NCI-H526 treated with DMSO at 0.1 percent for 48 hours (cell line): ENCODE data around the gene WDR5B.

Experiments used
- DNase-seq: peaks from one replicate; lab custom pipeline; 2025; lab: John Stamatoyannopoulos, UW

Gene WDR5B

DNA sequence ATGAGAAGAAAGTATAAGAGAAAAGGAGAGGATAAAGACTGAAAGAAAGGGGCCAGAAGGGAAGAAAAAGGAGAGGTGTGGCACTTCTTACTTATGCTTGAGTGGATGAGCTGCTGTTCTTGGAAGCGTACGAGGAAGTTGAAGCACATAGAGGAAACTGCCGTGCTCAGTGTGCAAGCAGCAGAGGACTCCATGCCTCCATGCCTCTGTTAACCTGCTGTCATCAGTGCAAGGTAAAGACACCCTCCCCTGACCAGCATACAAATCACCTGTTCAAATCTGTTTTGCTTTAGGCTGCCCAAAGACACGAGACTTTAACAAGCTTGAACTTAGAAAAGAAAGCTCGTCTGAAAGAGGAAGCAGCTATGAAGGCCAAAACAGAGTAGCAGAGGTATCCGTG lies 6.4 kb downstream of the WDR5B start:
- DNase-seq: no peak

DNA sequence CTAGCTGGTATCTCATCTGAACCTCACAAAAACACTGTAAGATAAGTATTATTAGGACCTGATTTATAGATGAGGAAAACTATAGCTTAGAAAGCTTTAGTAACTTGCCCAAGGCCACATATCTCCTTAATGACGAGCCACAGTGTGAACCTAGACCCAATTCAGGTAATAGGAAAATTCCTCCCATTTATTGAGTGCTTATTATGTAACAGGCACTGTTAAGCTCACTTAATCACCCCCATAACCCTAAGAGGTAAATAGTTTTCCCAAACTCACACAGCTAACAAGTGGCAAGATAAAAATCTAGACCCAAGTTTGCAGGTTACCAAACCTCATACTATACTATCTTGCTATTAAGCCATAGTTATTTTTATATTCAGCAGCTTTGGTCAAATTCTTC lies 7.9 kb downstream of the WDR5B start:
- no peak for DNase-seq

DNA sequence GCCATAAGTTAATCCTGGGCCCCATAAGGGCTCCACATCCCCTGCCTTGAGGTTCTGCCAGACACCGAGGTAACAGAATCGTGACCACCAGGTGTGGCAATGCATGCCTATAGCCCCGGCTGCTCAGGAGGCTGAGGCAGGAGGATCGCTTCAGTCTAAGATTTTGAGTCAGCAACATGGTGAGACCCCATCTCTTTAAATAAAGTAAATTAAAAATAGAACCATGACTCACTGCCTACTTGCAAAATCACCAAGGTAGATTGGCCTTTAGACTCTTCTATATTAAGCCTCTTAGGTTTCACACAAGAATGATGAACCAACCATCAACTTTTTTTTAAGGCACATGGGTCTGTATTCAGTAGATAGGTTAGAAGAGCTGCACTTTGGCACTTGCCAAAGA lies 9.7 kb downstream of the WDR5B start:
- no peak for DNase-seq

DNA sequence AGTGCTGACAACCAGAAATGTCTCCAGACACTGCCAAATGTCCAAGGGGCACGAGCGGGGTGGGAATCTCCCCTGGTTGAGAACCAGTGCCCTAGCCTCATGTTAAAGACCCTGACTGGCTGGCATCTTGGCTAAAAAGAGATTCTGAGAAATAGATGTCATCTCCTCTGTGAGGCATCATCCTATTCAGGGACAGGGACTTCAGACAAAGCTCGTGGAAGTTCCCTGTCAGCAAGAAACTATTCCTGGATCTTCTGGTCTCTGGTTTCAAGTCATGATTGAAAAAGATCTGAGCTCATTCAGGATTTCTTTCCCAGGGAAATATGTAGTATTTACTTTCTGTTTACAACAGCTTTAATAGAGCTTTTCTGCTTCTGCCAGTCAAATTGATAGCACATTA lies 10.8 kb downstream of the WDR5B start:
- no peak for DNase-seq

DNA sequence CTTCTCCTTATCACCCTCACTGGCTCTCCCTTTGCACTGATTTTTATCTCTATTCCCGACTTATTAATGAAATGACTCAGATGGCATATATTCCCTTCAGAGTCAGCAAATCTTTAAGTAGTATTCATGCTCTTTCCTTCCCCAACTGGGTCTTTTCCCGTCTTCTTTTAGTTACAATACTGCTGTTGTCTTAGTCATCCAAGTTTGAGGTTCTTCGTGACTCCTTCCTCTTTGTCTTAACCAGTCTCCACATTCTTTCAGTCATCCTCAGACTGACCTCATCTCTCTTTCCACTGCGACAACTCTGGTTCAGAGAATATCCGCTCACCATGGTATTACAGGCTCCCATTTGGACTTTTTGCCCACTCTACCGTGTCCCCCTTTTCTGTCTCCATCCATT lies 12.4 kb downstream of the WDR5B start:
- DNase-seq: no peak

DNA sequence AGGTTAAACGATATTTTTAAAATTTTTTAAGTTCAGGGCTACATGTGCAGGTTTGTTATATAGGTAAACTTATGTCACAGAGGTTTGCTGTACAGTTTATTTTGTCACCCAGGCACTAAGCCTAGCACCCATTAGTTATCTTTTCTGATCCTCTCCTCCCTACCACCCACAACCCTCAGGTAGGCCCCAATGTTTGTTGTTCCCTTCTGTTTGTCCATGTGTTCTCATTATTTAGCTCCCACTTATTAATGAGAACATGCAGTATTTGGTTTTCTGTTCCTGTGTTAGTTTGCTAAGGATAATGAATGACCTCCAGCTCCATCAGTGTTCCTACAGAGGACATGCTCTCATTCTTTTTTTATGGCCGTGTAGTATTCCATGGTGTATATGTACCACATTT lies 16.9 kb downstream of the WDR5B start:
- no peak for DNase-seq

DNA sequence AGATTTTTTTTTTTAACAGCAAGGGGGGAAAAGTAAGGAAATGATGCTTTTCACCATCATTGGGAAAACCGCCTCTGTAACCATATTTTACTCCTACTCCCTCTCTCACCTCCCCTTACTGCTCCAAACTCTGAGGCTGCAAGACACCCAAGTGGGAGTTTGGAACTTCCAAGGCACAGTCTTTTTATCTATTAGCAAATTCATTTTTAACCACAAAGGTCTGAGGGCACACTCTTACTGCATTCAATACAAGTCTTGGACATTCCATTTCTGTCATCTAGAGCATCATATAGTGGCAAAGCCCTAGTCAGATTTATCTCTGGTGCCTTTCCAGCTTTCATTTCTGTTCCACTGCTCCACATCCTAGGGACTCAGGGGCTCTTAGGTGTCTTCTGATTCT lies 18.7 kb downstream of the WDR5B start:
- no peak for DNase-seq

DNA sequence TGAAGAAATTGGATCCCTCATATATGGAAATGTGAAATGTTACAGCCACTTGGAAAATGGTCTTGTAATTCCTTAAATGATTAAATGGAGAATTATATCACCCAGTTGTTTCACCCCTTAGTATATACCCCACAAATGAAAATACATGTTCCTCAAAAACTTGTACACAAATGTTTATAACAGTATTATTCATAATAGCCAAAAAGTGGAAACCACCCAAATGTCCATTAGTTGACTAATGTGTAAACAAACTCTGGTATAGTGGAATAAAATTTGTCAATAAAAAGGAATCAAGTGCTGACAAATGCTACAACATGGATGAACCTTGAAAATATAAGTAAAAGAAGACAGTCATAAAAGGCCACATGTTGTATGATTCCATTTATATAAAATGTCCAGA lies 19.4 kb downstream of the WDR5B start:
- DNase-seq: no peak

DNA sequence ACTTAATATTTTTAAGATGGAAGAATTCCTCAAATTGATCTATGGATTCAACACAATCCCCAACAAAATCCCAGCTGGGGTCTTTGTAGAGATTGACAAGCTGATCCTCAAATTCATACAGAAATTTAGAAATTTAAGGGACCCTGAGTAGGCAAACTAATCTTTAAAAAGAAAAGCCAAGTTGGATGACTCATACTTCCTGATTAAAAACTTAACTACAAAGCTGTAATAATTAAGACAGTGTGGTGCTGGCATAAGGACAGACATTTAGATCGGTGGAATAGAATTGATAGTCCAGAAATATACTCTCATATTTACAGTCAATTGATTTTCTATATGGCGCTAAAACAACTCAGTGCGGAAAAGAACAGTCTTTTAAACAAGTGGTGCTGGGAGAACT lies 20.3 kb downstream of the WDR5B start:
- no peak for DNase-seq

DNA sequence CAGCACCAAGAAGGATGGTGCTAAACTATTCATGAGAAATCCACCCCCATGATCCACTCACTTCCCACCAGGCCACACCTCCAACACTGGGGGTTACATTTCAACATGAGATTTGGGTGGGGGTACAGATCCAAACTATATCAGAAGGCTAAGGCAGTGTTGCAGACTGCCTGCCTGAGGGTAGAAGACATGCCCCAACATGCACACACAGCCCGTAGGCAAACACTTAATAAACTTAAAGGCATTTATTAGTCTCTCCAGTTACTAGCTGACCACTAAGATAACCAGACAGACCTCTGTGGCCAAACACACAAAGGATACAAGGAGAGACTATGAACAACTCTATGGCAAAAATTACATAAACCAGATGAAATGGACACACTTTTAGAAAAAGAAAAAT lies 21.7 kb downstream of the WDR5B start:
- no peak for DNase-seq

DNA sequence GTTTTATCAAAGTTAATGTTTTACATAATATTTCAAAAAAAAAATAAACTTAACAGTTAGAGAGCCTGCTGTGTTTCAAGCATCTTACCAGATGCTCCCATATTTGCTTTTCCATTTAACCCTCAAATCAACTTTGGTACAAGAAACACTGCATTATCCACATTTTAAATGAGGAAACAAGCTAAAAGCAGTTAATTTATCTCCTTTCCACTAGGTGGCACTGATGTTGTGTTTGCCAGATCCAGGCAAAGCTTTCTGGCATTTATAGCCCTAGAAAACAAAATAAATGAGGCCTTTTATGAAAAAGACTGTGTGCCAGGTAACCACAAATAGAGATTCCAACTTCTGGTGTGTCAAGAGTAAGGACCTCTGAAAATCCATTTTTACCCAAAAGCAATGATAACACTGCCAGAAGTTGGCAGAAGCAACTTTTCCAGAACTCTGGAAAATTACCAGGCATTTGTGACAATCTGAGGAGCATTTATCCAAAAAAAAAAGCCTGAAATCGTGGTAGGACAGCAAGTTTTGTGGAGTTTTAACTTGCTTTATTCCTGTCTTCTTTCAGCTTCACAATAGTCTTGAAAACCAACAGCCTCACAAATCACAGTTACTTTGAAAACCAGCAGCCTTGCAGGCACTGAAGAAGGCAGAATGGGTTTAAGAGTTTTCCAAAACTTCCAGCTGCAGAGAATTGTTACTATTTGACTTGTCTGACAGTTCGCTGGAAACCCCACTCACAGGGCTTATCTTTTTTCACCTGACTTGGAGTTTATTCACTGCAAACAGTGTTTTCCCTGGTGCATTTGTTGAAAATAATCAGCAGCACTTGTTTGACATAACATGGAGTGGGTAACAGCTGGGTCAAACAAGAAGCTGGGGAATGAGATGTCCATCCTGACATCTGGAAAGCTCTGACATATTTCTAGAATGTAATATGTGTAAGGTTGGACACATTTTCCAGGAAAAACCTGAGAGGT lies 22.7 kb downstream of the WDR5B start:
- DNase-seq: peak; percentile 23

DNA sequence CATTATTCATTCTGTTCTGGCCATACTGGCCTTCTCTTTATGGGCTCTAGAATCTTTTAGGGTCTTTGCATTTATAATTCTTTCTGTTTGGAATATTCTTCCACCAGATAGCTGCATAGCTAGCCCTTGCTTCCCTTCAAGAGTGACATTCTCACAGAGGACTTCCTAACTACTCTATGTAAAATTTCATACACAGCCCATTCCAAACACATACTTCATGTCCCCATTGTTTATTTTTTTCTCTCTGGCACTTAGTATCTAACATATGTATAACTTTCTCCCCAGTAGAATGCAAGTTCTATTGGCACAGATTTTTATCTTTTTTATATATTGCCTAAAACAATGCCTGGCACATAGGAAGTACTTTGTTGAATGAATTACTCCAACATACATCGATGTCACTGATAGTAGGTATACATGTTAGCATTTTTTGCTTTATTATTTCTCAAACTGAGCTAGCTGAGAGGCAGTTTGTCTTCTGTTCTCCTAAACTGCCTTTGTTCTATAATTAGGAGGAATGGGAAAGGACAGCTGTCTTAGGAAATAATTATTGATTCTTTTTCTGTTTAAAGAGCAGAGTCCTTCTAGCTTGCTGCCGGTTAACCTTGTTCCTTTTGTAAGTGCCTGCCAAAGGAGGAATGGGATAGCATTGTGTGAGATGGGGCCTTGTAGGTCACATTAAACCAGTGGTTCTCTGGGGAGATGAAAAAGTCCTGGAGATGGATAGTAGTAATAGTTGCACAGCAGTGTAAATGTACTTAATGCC lies 24.0 kb downstream of the WDR5B start:
- DNase-seq: no peak

DNA sequence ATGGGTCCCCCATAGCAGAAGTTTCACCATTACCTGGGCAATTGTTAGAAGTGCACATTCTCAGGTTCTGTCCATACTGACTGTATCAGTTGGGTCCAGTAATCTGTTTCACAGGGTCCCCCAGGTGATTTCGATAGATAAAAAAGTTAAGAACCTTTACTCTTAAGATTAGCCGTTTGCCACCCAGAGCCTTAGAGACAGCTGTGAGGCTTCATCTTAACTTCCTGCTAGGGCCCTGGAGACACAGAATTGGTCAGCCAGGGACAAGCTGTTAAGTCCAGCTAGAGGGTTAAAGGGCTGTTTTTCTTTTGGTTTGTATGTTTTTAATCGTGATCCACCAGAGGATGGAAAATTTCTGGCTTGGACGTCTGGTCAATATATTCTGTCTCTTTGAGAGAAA lies 25.2 kb downstream of the WDR5B start:
- DNase-seq: no peak

DNA sequence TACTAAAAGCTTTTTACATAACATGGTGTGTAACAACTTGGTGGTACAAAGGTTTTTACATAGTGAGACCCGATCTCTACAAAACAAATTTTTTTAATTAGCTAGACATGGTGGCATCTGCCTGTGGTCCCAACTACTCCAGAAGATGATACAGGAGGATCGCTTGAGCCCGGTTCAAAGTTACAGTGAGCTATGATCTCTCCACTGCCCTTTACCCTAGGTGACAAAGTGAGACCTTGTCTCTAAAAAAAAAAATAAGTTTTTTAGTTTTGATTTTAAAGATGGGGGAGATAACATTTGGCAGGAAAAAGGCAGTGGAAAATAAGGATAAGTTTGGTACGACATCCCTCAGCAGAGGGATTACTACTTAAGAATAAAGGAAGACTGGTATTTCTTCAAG lies 26.0 kb downstream of the WDR5B start:
- no peak for DNase-seq

DNA sequence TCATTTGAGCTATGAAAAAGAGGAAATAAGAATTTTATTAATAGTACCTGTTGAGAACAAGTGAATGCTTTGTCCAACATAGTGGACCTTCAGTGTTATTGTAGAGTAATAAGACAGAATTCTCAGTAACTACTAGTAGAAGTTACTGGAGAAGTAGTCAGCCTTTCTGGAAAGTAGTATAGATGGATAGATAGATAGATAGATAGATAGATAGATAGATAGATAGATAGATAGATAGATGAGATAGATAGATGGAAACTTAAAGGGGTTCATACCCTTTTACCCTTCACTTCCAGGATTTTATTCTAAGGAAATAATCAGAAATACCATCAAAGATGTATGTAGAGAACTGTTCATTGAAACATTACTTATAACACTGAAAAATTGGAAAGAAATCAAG lies 26.7 kb downstream of the WDR5B start:
- DNase-seq: no peak

DNA sequence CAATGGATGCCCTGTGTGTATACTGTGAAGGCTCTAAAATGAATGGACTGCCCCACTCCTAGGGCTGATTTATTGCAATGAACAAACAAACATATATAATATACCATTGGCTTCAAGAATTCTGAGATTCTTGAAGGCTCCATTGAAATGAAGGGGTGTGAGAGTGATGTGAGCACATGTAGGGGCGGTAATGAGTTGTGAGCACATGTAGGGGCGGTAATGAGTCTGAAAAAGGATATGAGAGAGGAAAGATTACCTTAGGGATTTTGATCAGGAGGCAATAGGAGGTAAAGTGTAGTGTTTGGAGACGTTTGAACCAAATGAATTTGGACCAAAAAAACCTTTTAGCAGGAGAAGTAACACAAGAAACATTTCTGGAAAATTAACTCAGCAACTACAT lies 28.2 kb downstream of the WDR5B start:
- DNase-seq: no peak

DNA sequence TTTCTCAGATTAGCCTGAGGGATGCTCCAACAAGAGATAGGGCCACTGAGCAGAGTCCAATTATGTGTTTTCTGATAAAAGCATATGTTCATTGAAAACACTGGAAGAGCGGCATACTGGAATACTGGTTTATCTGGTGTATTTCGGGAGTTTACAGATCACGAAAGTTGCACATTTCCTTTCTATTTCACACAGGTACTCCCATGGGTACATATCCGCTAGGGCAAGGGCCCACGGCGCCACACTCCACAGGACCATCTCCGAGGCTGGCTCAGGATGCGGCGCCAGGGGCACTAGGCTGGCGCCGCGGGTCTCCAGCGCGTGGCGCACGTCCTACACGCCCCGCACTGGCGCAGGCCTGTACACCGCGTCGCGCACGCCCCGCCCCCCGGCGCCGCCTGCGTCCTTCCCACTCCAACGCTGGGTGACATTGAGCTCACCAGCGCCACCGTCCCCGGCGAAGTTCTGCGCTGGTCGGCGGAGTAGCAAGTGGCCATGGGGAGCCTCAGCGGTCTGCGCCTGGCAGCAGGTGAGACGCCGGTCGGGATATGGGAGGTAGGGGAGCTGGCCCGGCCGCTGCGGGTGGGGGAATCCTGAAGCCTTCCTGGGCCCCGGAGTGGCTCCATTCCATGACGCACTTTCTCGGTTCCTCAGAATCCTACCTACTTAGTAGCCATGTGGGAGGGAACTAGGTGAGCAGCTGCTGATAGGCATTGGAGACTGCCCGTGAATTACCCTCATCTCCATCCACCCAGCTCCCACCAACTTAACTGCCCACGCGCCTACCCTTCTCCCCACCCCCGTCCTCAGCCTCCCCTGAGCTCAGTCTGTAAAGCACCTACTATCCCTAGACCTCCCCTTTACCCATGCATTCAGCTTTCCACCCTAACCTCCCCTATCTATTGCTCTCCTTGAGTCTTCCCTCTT lies 31.8 kb downstream of the WDR5B start, which contains the start of gene FAM162A:
TSS of gene FAM162A (plus strand) at position 412 of the 927 bp plus-strand sequence. CDS start at position 496, 84 bp downstream.
- peak; percentile 95 for DNase-seq

DNA sequence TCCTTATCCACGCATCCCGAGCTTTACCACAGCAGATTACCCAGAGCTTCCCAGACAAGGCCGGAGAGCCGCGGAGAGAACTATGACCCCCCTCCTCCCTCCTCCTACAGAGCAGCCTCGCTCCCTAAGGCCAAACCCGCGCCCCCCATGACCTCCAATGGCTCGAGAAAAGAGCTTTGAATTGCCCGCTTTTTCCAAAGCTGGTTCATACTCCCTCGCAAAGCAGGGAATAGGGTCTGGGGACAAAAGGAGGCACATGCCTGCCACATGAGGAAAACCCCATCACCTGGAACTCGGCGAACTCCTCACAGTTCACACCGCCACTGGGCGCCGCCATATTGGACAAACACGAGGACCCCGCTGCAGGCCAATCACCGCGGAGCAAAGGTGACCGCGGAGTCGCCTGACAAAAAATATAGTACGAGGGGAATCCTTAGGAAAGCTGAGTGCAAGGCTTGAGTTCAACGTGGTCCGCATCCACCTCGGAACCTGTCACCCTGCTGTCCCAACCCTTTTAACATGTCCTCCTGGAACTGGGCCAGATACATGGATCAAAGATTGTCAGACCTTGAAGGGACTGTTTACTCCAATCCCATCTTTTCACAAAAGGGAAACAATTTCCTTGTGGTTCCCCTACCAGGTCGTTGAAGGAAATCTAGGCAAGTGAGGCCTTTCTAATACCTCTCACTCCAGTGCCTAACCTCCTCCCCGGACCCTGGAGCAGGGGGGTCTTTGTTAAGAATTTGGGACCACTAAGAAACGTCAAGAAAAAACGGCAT lies 32.8 kb downstream of the WDR5B start, which contains the start of gene MIX23:
TSS of gene MIX23 (minus strand) at position 344 of the 779 bp plus-strand sequence. CDS start at position 337, 7 bp downstream.
- DNase-seq: peak; percentile 89

DNA sequence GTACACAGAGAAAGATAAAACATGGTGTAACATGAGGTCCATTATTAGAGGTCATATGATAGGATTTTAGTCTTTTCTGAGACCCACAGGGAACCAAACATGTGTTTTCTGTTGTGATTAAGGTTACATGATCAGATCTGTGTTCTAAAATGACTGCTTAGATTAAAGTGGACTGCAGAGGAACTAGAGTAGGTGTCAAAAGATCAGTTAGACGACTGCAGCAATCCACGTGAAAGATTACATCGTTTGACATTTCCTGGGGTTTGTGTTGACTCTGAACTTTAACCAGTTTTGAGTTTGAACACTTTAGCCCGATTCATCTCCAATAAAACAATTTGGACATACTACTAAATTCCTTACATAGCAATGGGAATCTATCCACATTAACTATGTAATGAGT lies 37.9 kb downstream of the WDR5B start:
- DNase-seq: no peak

DNA sequence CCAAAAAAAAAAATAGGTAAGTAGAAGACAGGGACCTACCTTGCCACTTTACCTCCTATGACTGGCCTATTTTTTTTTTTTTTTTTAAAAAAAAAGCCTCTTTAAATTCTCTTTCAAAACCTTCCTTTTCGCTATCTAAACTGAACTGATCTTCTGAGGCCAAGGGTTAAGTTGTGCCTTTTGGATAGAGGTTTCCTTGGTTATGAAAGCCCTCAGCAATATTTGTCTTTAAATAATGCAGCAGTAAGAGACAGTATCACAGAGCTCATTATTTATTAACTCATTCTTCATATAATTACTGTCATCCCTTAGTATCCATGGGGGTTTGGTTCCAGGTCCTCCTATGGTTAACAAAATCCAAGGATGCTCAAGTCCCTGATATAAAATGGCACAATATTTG lies 41.8 kb downstream of the WDR5B start:
- no peak for DNase-seq

DNA sequence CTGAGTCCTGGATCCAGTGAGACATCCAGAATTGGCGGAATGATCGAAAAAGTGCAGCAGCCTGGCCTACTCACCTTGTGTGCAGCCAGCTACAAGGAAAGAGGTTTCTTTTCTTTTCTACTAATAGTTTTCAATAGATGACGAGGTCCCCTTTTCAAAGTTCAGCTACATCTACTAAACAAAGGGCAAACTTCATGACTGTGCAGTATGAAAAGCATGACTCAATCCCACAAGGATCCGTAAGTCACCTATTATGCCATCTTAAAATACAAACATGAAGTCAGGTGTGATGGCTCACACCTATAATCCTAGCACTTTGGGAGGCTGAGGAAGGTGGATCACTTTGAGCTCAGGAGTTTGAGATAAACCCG lies 49.5 kb downstream of the WDR5B start:
- no peak for DNase-seq
